Measurements from ENCODE around the gene TFF2.

The TFF2 gene

DNA sequence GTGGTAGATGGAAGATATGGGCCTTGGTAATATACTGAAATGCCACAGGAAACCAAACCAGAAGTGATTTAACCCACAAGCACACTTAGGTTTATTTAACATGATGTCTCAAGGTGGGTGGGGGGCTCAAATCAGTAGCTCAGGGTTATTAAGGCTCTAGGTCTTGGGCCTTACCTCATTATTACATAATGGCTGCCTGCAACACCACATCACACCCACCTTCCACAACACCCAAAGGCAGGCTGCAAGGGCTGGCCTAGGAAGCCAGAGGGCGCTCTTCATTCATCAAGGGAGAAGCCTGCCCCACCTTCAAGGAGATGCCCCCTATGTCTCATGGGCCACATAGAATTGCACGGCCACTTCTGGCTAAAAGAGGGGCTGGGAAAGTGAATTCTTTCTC lies 9.5 kb upstream of the TFF2 start:
- no peak overlapping the region for H3K4me3 ChIP-seq (ENCODE audit: low read depth, low read length)
- peak; percentile 20; the same call in 1 of the 2 replicates for TF ChIP-seq CTCF (IDR thresholded peaks at IDR 0.05; ENCODE audit: borderline replicate concordance, insufficient read depth, low read depth, low read length)

GRCh38 chr21:42358937-42359336 lies 8.1 kb upstream of the TFF2 start:
- TF ChIP-seq CTCF (IDR thresholded peaks at IDR 0.05; ENCODE audit: borderline replicate concordance, insufficient read depth, low read depth, low read length), result no peak
- H3K4me3 ChIP-seq (ENCODE audit: low read depth, low read length), result no peak overlapping the region

DNA sequence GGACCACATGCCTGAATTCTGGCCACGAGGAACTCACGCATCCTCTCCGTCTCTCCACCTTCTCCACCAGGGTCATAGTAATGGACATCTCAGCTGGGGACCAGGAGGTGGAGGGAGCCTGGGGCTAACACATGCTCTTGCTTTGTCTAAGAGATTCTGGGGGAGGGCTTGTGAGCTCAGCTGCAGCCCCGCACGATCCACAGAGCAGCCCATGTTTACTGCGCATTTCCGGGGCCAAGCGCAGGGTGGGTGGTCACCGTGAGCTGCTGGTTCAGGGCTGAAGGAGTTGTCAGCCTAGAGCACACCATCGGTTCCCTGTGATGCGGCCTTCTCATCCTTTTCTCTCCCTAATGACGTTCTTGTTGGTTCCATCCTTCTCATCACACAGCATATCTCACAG lies 7.5 kb upstream of the TFF2 start:
- TF ChIP-seq CTCF (IDR thresholded peaks at IDR 0.05; ENCODE audit: borderline replicate concordance, insufficient read depth, low read depth, low read length), result no peak
- no peak overlapping the region for H3K4me3 ChIP-seq (ENCODE audit: low read depth, low read length)

- H3K4me3 ChIP-seq (ENCODE audit: low read depth, low read length), result no peak overlapping the region
- TF ChIP-seq CTCF (IDR thresholded peaks at IDR 0.05; ENCODE audit: borderline replicate concordance, insufficient read depth, low read depth, low read length), result no peak
Measured at GRCh38 chr21:42357307-42357706, 6.5 kb upstream of the TFF2 start.

- H3K4me3 ChIP-seq (ENCODE audit: low read depth, low read length), result no peak overlapping the region
- no peak for TF ChIP-seq CTCF (IDR thresholded peaks at IDR 0.05; ENCODE audit: borderline replicate concordance, insufficient read depth, low read depth, low read length)
Measured at GRCh38 chr21:42356650-42357049, 5.9 kb upstream of the TFF2 start.

- no peak for TF ChIP-seq CTCF (IDR thresholded peaks at IDR 0.05; ENCODE audit: borderline replicate concordance, insufficient read depth, low read depth, low read length)
Measured at GRCh38 chr21:42356046-42356445, 5.3 kb upstream of the TFF2 start.

GRCh38 chr21:42353623-42354022 lies 2.8 kb upstream of the TFF2 start:
- H3K4me3 ChIP-seq (ENCODE audit: low read depth, low read length), result no peak overlapping the region
- no peak for TF ChIP-seq CTCF (IDR thresholded peaks at IDR 0.05; ENCODE audit: borderline replicate concordance, insufficient read depth, low read depth, low read length)

More at GRCh38 chr21:42356046-42356445, 5.3 kb upstream of the TFF2 start:
- H3K4me3 ChIP-seq (ENCODE audit: low read depth, low read length), result no peak overlapping the region

Data from GM12875 (cell line).